Endothelial cell (in vitro differentiated cells): Measurements from ENCODE around the gene SLC15A2. TPM values are rescaled to one million over a fixed set of nuclear protein-coding genes. Genes with fewer than 3 reads are reported as not detected.

Experiments
- DNase-seq: peaks from one replicate; pipeline ENCODE4 v3.0.0; 2021; ENCODE audit warnings: low spot score
- H3K27ac Mint-ChIP-seq: one replicate; pipeline ENCODE4 v1.8.0; 2021; ENCODE audit warnings: mixed read lengths, inconsistent platforms; ENCODE audit not compliant: unreplicated experiment
- H3K27me3 Mint-ChIP-seq: one replicate; pipeline ENCODE4 v1.8.0; 2021; ENCODE audit warnings: mild to moderate bottlenecking, moderate library complexity, mixed read lengths, inconsistent platforms; ENCODE audit not compliant: unreplicated experiment
- H3K36me3 Mint-ChIP-seq: one replicate; pipeline ENCODE4 v1.8.0; 2021; ENCODE audit warnings: mild to moderate bottlenecking, low read depth, mixed read lengths, inconsistent platforms; ENCODE audit not compliant: unreplicated experiment
- H3K4me1 Mint-ChIP-seq: one replicate; pipeline ENCODE4 v1.8.0; 2021; ENCODE audit warnings: mild to moderate bottlenecking, mixed read lengths, inconsistent platforms; ENCODE audit not compliant: unreplicated experiment
- H3K4me3 Mint-ChIP-seq: one replicate; pipeline ENCODE4 v1.8.0; 2021; ENCODE audit warnings: mild to moderate bottlenecking, mixed read lengths, inconsistent platforms; ENCODE audit not compliant: unreplicated experiment
- H3K9me3 Mint-ChIP-seq: one replicate; pipeline ENCODE4 v1.8.0; 2021; ENCODE audit warnings: mixed read lengths, inconsistent platforms; ENCODE audit not compliant: unreplicated experiment
- total RNA-seq: library from RNA; stranded (reverse); fragmentation: NEBNext Ultra II Directional; extraction: Animal tissue kit (Norgen Biotek cat#: 25700); gene quantifications from one replicate; pipeline ENCODE4 v1.2.1, GENCODE V29; 2021; ENCODE audit not compliant: unreplicated experiment
- TF ChIP-seq, protein P1 (sequence below): fragments of 200-600 bp; sonication (generic); IDR thresholded peaks from one replicate; pipeline ENCODE4 v1.5.0; 2021; ENCODE audit warnings: antibody characterized with exemption; ENCODE audit not compliant: unreplicated experiment

Gene SLC15A2
- total RNA-seq, 1 donor from 2014 or later: 4.9 TPM

GRCh38 chr3:121988146-121988545, 93.9 kb downstream of the SLC15A2 start:
- peaks cover 12% of the 10 kb centered on the region for H3K9me3 Mint-ChIP-seq
- no peaks in the 10 kb centered on the region for H3K36me3 Mint-ChIP-seq
- H3K27me3 Mint-ChIP-seq: peaks cover 1% of the 10 kb centered on the region
- no peak for DNase-seq
- H3K27ac Mint-ChIP-seq: no peak overlapping the region
- no peak overlapping the region for H3K4me3 Mint-ChIP-seq
- peaks cover 25% of the 10 kb centered on the region for H3K4me1 Mint-ChIP-seq
- TF ChIP-seq, protein P1, sequence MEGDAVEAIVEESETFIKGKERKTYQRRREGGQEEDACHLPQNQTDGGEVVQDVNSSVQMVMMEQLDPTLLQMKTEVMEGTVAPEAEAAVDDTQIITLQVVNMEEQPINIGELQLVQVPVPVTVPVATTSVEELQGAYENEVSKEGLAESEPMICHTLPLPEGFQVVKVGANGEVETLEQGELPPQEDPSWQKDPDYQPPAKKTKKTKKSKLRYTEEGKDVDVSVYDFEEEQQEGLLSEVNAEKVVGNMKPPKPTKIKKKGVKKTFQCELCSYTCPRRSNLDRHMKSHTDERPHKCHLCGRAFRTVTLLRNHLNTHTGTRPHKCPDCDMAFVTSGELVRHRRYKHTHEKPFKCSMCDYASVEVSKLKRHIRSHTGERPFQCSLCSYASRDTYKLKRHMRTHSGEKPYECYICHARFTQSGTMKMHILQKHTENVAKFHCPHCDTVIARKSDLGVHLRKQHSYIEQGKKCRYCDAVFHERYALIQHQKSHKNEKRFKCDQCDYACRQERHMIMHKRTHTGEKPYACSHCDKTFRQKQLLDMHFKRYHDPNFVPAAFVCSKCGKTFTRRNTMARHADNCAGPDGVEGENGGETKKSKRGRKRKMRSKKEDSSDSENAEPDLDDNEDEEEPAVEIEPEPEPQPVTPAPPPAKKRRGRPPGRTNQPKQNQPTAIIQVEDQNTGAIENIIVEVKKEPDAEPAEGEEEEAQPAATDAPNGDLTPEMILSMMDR: no peak

- Mint-ChIP-seq H3K9me3 (no peaks in the 10 kb centered on the region), H3K4me3 (no peak overlapping the region), H3K27me3 (no peaks in the 10 kb centered on the region), H3K27ac (no peak overlapping the region), H3K4me1 (peaks cover 22% of the 10 kb centered on the region), H3K36me3 (no peaks in the 10 kb centered on the region)
- TF ChIP-seq, protein P1: no peak
- no peak for DNase-seq
Observed at GRCh38 chr3:121989943-121990342, 95.7 kb downstream of the SLC15A2 start.

GRCh38 chr3:121992601-121993560, 98.7 kb downstream of the SLC15A2 start:
- Mint-ChIP-seq H3K36me3 (peaks cover under 1% of the 10 kb centered on the region), H3K9me3 (no peaks in the 10 kb centered on the region), H3K27ac (no peak overlapping the region), H3K4me1 (peaks cover 28% of the 10 kb centered on the region), H3K4me3 (no peak overlapping the region), H3K27me3 (peaks cover 4% of the 10 kb centered on the region)
- no peak for DNase-seq
- TF ChIP-seq, protein P1: no peak

Other genes starting within 250 kb of the SLC15A2 start
- gene HCLS1, start 233.5 kb upstream of the SLC15A2 start, total RNA-seq: 45.8 TPM
- gene GOLGB1, start 144.7 kb upstream of the SLC15A2 start, total RNA-seq: 63.1 TPM
- 22.5 TPM for gene IQCB1, start 59.3 kb upstream of the SLC15A2 start, total RNA-seq
- gene EAF2, start 59.2 kb upstream of the SLC15A2 start, total RNA-seq: 4.0 TPM
- not detected for gene ILDR1, start 127.8 kb downstream of the SLC15A2 start, total RNA-seq
- not detected for gene CD86, start 161.0 kb downstream of the SLC15A2 start, total RNA-seq